Caco-2 (cell line): Measurements from ENCODE around the gene APRT. TPM values are rescaled to one million over a fixed set of nuclear protein-coding genes. Genes with fewer than 3 reads are reported as not detected.
A peak's percentile ranks its signal among the peaks of the same experiment; 100 is the strongest.

Experiments
- BruUV-seq: library from RNA; stranded (reverse); fragments of 400-500 nt; replicated peaks from 2 replicates; lab custom pipeline; 2021; lab: Mats Ljungman, UMichigan
- CTCF ChIA-PET: fragments of 300-600 bp; sonication (Branson Sonifier 250); formaldehyde crosslinking; loops from one replicate; lab custom pipeline; 2022; ENCODE audit warnings: antibody characterized with exemption; lab: Charles Lee
- POLR2A ChIA-PET: fragments of 300-600 bp; sonication (Branson Sonifier 250); formaldehyde crosslinking; loops from one replicate; lab custom pipeline; 2022; ENCODE audit warnings: antibody characterized with exemption; lab: Charles Lee
- DNase-seq, 2 experiments: peaks; one replicate each; pipeline versions ENCODE4 v3.0.0 to v3.0.0-alpha.2; 2020 to 2022
- H3K27me3 ChIP-seq: replicated peaks from 2 replicates; pipeline ENCODE4 v1.6.0; 2011; ENCODE audit warnings: low read length; ENCODE audit not compliant: control insufficient read depth, insufficient read depth
- H3K36me3 ChIP-seq: 2 replicates; pipeline ENCODE4 v1.5.1; 2011; ENCODE audit warnings: low read length; ENCODE audit not compliant: control insufficient read depth, insufficient read depth
- H3K4me1 ChIP-seq: fragments of 250-450 bp; sonication (Bioruptor Pico); 2 replicates; pipeline ENCODE4 v1.5.1; 2020; ENCODE audit warnings: mild to moderate bottlenecking
- H3K4me3 ChIP-seq: 2 replicates; pipeline ENCODE4 v1.5.1; 2011; ENCODE audit warnings: low read depth, mild to moderate bottlenecking, control low read depth, low read length
- H3K9me3 ChIP-seq: fragments of 250-450 bp; sonication (Bioruptor Pico); 2 replicates; pipeline ENCODE4 v1.5.1; 2020; ENCODE audit warnings: mild to moderate bottlenecking, moderate library complexity
- H3K27ac Mint-ChIP-seq: one replicate; pipeline ENCODE4 v1.8.0; 2022; ENCODE audit warnings: mixed read lengths; ENCODE audit not compliant: unreplicated experiment
- H3K27me3 Mint-ChIP-seq: one replicate; pipeline ENCODE4 v1.8.0; 2022; ENCODE audit warnings: mixed read lengths; ENCODE audit not compliant: insufficient read depth, unreplicated experiment
- H3K36me3 Mint-ChIP-seq: one replicate; pipeline ENCODE4 v1.8.0; 2022; ENCODE audit warnings: mild to moderate bottlenecking, mixed read lengths; ENCODE audit not compliant: insufficient read depth, unreplicated experiment
- H3K4me1 Mint-ChIP-seq: one replicate; pipeline ENCODE4 v1.8.0; 2022; ENCODE audit warnings: low read depth, mixed read lengths; ENCODE audit not compliant: unreplicated experiment
- H3K4me3 Mint-ChIP-seq: one replicate; pipeline ENCODE4 v1.8.0; 2022; ENCODE audit warnings: mild to moderate bottlenecking, moderate library complexity, mixed read lengths; ENCODE audit not compliant: unreplicated experiment
- H3K9me3 Mint-ChIP-seq: one replicate; pipeline ENCODE4 v1.8.0; 2022; ENCODE audit warnings: mixed read lengths; ENCODE audit not compliant: unreplicated experiment
- CTCF ChIP-seq, 2 experiments: fragments of 200-600 bp in 1 of 2; IDR thresholded peaks; 1 replicate in 1 of 2; 2 replicates in 1 of 2; pipeline versions ENCODE4 v1.5.1 to v1.8.0; 2011 to 2022; ENCODE audit warnings: antibody characterized with exemption in 1 of 2, control low read depth in 1 of 2, inconsistent platforms in 1 of 2, low read depth in 1 of 2, low read length in 1 of 2, mild to moderate bottlenecking in 1 of 2, moderate library complexity in 1 of 2; ENCODE audit not compliant: insufficient read depth in 1 of 2, severe bottlenecking in 1 of 2, unreplicated experiment in 1 of 2
- intact Hi-C: fragments of 100-400 bp; cut with micrococcal nuclease; formaldehyde crosslinking; loops from one replicate; pipeline ENCODE4 v1.10.0; 2022; ENCODE audit not compliant: unreplicated experiment
- total RNA-seq: library from RNA; stranded (reverse); gene quantifications from 2 replicates; pipeline ENCODE4 v1.2.3, GENCODE V29; 2022

The APRT gene
- total RNA-seq, 1 experiment from 2014 or later = 251 TPM

DNA sequence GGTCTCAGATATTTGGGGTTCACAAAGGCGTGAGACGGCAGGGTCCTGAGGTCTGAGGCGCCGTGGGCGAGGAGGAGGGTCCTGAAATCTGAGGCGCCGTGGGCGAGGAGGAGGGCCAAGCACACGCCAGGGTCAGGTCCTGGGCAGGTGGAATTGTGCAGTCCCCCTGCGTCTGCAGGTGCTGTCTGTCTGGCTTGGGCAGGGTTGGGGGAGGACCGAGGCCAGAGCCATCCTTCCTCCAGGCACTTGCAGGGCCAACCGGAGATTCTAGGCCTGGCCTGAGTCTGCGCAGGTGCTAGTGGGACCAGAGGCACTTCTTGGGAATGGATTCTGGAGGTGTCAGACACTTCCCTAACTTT, 2.4 kb upstream of the APRT start:
- intact Hi-C loops = no loop called here
- H3K9me3 Mint-ChIP-seq = no peaks in the 10 kb centered on the region

GRCh38 chr16:88813269-88814143, 1.8 kb upstream of the APRT start:
- H3K9me3 Mint-ChIP-seq = no peaks in the 10 kb centered on the region
- no TSS peak for BruUV-seq
- no peaks in the 10 kb centered on the region for H3K4me1 Mint-ChIP-seq
- H3K27ac Mint-ChIP-seq = no peak overlapping the region
- CTCF ChIA-PET = interaction anchor here (0.6 to 2.9 kb wide), 3 partner anchors 10 to 76 kb away, joined by 3 to 15 read pairs (median 11); partner anchors contain the start of genes GALNS and TRAPPC2L
- POLR2A ChIA-PET = interaction anchor here (2.5 kb wide), 1 partner anchor 44 kb away, joined by 13 read pairs; the partner anchor contains the start of genes GALNS and TRAPPC2L
- peak overlapping the region; percentile 40 for H3K4me3 Mint-ChIP-seq
- Histone ChIP-seq H3K4me1 (peaks cover 15% of the 10 kb centered on the region), H3K36me3 (peaks cover 13% of the 10 kb centered on the region), H3K27me3 (no peaks in the 10 kb centered on the region), H3K4me3 (peak overlapping the region; percentile 96; the same call in 1 of the 2 replicates), H3K9me3 (no peaks in the 10 kb centered on the region)
- no peak for DNase-seq
- TF ChIP-seq CTCF (IDR thresholded peaks at IDR 0.05; ENCODE audit: insufficient read depth in 1 of 2, low read depth in 1 of 2, low read length in 1 of 2, severe bottlenecking in 1 of 2, unreplicated experiment in 1 of 2) = no peak
- peaks cover 86% of the 10 kb centered on the region for H3K36me3 Mint-ChIP-seq
- no peaks in the 10 kb centered on the region for H3K27me3 Mint-ChIP-seq
- intact Hi-C loops = no loop called here

More for the DNA sequence above, 2.4 kb upstream of the APRT start:
- Histone ChIP-seq H3K4me1 (peaks cover 15% of the 10 kb centered on the region), H3K9me3 (no peaks in the 10 kb centered on the region), H3K27me3 (no peaks in the 10 kb centered on the region), H3K36me3 (peaks cover 12% of the 10 kb centered on the region), H3K4me3 (no peak overlapping the region)
- TF ChIP-seq CTCF (IDR thresholded peaks at IDR 0.05; ENCODE audit: insufficient read depth in 1 of 2, low read depth in 1 of 2, low read length in 1 of 2, severe bottlenecking in 1 of 2, unreplicated experiment in 1 of 2) = no peak
- ChIA-PET POLR2A (no interaction called here), CTCF (interaction anchor here (2.9 kb wide), 1 partner anchor 43 kb away, joined by 15 read pairs; the partner anchor contains the start of genes GALNS and TRAPPC2L)
- Mint-ChIP-seq H3K27ac (no peak overlapping the region), H3K4me3 (peak overlapping the region; percentile 40), H3K36me3 (peaks cover 83% of the 10 kb centered on the region), H3K4me1 (no peaks in the 10 kb centered on the region), H3K27me3 (no peaks in the 10 kb centered on the region)
- DNase-seq = no peak
- no TSS peak for BruUV-seq

DNA sequence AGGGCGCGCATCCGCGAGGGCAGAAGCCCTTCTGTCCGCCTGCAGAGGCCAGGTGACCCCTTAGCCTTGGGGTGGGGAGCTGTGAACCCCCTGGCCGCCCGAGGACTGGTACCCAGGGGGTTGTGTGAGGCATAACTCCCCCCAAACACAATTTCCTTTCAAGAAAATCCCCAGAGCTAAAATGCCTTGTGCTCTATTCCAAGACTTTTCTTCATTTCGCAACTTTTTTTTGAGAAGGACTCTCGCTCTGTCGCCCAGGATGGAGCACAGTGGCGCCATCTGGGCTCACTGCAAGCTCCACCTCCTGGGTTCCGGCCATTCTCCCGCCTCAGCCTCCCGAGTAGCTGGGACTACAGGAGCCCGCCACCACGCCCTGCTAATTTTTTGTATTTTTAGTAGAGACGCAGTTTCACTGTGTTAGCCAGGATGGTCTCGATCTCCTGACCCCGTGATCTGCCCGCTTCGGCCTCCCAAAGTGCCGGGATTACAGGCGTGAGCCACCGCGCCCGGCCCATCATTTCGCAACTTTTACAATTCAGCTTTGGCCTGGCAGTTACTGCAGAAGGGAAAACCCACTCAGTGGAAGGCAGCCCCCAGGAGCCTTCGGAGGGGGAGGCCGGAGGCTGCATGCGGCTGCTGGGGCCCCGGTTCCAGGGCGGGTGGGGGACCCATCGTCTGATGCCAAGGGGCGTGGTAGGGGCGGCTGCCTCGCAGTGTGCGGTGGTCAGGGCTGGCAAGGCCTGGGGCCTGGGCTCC, 963 bp upstream of the APRT start:
- H3K4me3 ChIP-seq = peak overlapping the region; percentile 96
- Mint-ChIP-seq H3K27ac (peak overlapping the region; percentile 98), H3K27me3 (no peaks in the 10 kb centered on the region), H3K4me1 (no peaks in the 10 kb centered on the region), H3K36me3 (peaks cover 86% of the 10 kb centered on the region), H3K9me3 (no peaks in the 10 kb centered on the region), H3K4me3 (peak overlapping the region; percentile 97)
- intact Hi-C loops = loop anchor here (1.0 kb wide), 2 partner anchors 8 to 45 kb away; partner anchors contain the start of gene TRAPPC2L
- no peaks in the 10 kb centered on the region for H3K9me3 ChIP-seq
- TF ChIP-seq CTCF (IDR thresholded peaks at IDR 0.05; ENCODE audit: insufficient read depth in 1 of 2, low read depth in 1 of 2, low read length in 1 of 2, severe bottlenecking in 1 of 2, unreplicated experiment in 1 of 2) = peak in 1 of 2 experiments; percentile 9
- H3K4me1 ChIP-seq = peaks cover 15% of the 10 kb centered on the region
- H3K27me3 ChIP-seq = no peaks in the 10 kb centered on the region
- H3K36me3 ChIP-seq = peaks cover 13% of the 10 kb centered on the region
- BruUV-seq = no TSS peak
- ChIA-PET CTCF (interaction anchor here (0.6 to 2.9 kb wide), 5 partner anchors 10 to 114 kb away, joined by 3 to 15 read pairs (median 5); partner anchors contain the start of genes GALNS, PIEZO1 and TRAPPC2L), POLR2A (interaction anchor here (2.5 kb wide), 1 partner anchor 45 kb away, joined by 13 read pairs; the partner anchor contains the start of genes GALNS and TRAPPC2L)
- DNase-seq = peak in 1 of 2 experiments; percentile 75
